HFF-Myc (cell line): ENCODE data around the gene GOLGA5.

Source experiments
- DNase-seq: peaks from one replicate; pipeline ENCODE4 v3.0.0-alpha.2; 2011; ENCODE audit warnings: low read depth; ENCODE audit errors: extremely low read depth
- H3K4me3 ChIP-seq: replicated peaks from 2 replicates; pipeline ENCODE4 v1.5.1; 2011; ENCODE audit warnings: low read depth, mild to moderate bottlenecking, control low read depth, low read length
- TF ChIP-seq, protein P1 (sequence below): IDR thresholded peaks from 2 replicates; pipeline ENCODE4 v1.5.1; 2012; ENCODE audit warnings: mild to moderate bottlenecking, low read depth, low read length, control low read depth; ENCODE audit errors: missing control alignments

GOLGA5 gene

DNA sequence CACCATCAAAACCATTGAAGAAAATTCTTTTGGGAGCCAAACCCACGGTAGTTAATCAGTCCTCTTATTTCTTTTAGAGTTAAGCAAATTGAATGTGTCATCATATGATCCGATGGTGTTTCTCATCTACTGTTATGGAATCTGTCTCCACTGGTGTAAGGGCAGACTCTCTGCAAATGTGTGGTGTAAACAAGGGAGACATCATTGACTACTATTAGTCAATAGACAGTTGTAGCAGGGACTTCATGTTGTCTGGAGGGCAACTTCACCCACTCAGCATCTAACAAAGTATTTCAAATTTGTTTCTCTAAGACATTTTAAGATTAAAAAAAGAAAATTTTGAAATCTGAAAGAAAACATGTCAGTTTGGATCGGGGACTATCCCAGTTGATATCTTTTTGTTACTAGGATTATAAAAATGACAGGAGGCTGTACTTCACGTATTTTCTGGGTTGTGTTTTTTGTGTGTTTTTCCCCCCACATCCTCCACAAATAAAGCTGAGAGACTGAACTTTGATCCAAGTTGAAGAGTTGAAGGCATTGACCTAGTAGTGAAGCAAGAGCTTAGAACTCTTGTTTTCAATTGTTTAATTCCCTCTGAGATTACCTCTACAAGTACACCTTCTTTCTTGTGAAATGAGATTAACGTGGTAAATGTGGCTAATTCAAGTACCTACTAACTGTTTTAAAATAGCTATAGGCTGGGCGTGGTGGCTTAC lies 4.0 kb downstream of the GOLGA5 start:
- H3K4me3 ChIP-seq = no peak overlapping the region
- no peak for DNase-seq
- TF ChIP-seq, protein P1, sequence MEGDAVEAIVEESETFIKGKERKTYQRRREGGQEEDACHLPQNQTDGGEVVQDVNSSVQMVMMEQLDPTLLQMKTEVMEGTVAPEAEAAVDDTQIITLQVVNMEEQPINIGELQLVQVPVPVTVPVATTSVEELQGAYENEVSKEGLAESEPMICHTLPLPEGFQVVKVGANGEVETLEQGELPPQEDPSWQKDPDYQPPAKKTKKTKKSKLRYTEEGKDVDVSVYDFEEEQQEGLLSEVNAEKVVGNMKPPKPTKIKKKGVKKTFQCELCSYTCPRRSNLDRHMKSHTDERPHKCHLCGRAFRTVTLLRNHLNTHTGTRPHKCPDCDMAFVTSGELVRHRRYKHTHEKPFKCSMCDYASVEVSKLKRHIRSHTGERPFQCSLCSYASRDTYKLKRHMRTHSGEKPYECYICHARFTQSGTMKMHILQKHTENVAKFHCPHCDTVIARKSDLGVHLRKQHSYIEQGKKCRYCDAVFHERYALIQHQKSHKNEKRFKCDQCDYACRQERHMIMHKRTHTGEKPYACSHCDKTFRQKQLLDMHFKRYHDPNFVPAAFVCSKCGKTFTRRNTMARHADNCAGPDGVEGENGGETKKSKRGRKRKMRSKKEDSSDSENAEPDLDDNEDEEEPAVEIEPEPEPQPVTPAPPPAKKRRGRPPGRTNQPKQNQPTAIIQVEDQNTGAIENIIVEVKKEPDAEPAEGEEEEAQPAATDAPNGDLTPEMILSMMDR = no peak

DNA sequence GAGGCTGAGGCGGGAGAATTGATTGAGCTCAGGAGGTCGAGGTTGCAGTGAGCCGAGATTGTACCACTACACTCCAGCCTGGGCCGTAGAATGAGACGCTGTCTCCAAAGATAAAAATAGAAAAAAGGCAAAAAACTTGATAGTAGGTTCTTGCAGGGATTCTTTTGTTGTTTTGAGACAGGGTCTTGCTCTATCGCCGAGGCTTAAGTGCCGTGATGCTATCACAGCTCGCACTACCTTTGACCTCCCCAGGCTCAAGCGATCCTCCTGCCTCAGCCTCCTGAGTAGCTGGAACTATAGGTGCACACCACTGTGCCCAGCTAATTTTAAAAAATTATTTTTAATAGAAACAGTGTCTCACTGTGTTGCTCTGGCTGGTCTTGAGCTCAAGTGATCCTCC lies 4.7 kb downstream of the GOLGA5 start:
- no peak for DNase-seq
- H3K4me3 ChIP-seq = no peak overlapping the region
- TF ChIP-seq, protein P1 = no peak

DNA sequence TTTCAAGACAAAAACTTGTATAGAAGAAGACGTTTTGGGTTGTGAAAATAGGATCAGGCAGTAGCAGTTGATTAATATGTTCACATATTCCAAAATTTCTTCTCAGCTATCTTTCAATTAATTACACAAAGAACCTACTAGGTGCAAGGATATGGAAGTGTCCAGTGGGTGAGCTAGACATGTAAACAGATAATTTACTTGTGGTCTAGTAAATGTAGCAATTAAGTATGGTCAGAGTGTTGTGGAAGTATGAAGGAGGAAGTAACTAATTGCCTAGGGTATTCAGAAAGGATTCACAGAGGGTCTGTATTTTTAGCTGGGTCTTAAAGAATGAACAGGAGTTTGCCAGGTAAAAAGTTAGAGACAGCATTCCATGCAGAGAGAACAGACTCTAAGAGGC lies 5.9 kb downstream of the GOLGA5 start:
- no peak overlapping the region for H3K4me3 ChIP-seq
- TF ChIP-seq, protein P1 = no peak
- DNase-seq = no peak

DNA sequence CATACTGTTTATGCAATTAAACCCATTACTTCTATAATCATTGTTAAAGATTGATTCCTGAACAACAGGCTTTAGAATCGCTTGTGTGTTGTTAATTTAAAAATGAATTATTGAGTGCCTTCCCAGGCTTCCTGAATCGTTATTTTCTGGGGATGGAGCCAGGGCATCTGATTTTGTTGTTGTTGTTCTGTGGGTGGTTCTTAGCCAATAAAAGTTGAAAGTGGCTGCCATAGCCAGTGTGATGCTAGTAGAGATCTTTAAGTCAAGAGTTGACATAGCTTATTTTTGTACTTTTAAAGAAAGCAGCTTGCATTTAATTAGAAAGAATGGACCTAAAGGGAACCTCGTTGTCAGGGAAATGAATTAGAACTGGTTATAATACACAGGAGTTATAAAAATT lies 6.4 kb downstream of the GOLGA5 start:
- TF ChIP-seq, protein P1 = no peak
- no peak for DNase-seq
- H3K4me3 ChIP-seq = no peak overlapping the region

DNA sequence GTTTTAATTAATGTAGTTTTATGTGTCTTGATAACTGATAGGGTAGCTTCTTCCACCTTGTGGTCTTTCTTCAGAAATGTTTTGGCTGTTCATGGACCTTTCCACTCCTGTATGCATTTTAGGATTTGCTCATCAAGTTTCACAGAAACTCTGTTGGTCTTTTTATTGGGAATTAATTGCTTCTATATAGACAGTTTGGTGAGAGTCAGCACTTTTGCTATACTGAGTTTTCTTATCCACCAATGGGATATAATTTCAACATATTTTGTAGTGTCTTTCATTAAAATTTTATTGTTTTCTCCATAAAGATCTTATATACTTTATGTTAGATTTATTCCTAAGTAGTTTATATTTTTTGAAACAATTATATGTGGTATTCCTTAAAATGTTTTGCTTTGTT lies 7.8 kb downstream of the GOLGA5 start:
- H3K4me3 ChIP-seq = no peak overlapping the region
- DNase-seq = no peak
- TF ChIP-seq, protein P1 = no peak

DNA sequence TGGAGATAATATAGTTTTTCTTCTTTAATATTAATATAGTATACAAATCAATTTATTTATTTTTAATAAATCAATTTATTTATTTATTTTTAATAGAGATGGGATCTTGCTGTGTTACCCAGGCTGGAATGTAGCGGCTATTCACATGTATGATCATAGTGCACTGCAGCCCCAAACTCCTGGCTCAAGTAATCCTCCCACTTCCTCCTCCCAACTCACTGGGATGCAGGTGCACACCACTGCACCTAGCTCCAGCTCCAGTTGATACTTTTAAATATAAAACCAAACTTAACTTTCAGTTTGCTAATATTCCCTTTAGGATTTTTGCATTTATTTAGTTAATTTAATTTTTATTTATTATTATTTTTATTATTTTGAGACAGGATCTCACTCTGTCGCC lies 8.6 kb downstream of the GOLGA5 start:
- DNase-seq = no peak
- H3K4me3 ChIP-seq = no peak overlapping the region
- TF ChIP-seq, protein P1 = no peak

DNA sequence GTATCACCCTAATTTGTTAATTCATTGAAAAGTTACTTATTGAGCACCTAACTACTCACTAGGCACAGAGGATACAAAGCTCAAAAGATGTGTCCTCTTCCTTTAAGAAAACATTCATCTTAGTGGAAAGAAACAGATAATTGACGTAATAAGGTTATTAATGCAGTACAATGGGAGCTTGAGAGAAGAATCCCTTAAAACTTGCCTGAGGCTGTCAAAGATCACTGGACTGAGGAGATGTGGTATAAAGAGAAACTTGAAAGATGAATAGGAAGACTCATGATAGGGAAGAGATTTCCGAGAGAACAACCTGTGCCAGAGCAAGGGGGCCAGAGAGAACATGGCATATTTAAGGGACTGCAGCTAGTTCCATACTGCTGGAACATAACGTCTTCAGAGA lies 19.1 kb downstream of the GOLGA5 start:
- no peak overlapping the region for H3K4me3 ChIP-seq
- TF ChIP-seq, protein P1 = no peak
- no peak for DNase-seq
